ENCODE results near the gene CDH12.

Gene CDH12

GRCh38 chr5:22757776-22758175 lies 95.4 kb downstream of the CDH12 start:
- no peak for DNase-seq

- DNase-seq: no peak
These were observed 99.0 kb downstream of the CDH12 start for GRCh38 chr5:22754155-22754554.

GRCh38 chr5:22751536-22751935 lies 101.6 kb downstream of the CDH12 start:
- no peak for DNase-seq

GRCh38 chr5:22736443-22737003 lies 116.6 kb downstream of the CDH12 start:
- no peak for DNase-seq

GRCh38 chr5:22734907-22735306 lies 118.2 kb downstream of the CDH12 start:
- no peak for DNase-seq

- DNase-seq: no peak
These were observed 124.5 kb downstream of the CDH12 start for GRCh38 chr5:22728610-22729009.

GRCh38 chr5:22722491-22722890 lies 130.7 kb downstream of the CDH12 start:
- DNase-seq: no peak

GRCh38 chr5:22722056-22722455 lies 131.1 kb downstream of the CDH12 start:
- DNase-seq: no peak

- DNase-seq: no peak
These were observed 133.3 kb downstream of the CDH12 start for GRCh38 chr5:22719842-22720241.

- no peak for DNase-seq
These were observed 142.5 kb downstream of the CDH12 start for GRCh38 chr5:22710660-22711059.

GRCh38 chr5:22709743-22710142 lies 143.4 kb downstream of the CDH12 start:
- no peak for DNase-seq

- DNase-seq: no peak
These were observed 144.3 kb downstream of the CDH12 start for GRCh38 chr5:22708770-22709328.

- DNase-seq: no peak
These were observed 146.2 kb downstream of the CDH12 start for GRCh38 chr5:22706901-22707300.

- DNase-seq: no peak
These were observed 153.8 kb downstream of the CDH12 start for GRCh38 chr5:22699319-22699718.

- DNase-seq: no peak
These were observed 160.0 kb downstream of the CDH12 start for GRCh38 chr5:22693121-22693520.

GRCh38 chr5:22683050-22683449 lies 170.1 kb downstream of the CDH12 start:
- no peak for DNase-seq

- no peak for DNase-seq
These were observed 174.3 kb downstream of the CDH12 start for GRCh38 chr5:22678886-22679285.

GRCh38 chr5:22673131-22673530 lies 180.0 kb downstream of the CDH12 start:
- no peak for DNase-seq

GRCh38 chr5:22669345-22669744 lies 183.8 kb downstream of the CDH12 start:
- no peak for DNase-seq

- DNase-seq: no peak
These were observed 187.3 kb downstream of the CDH12 start for GRCh38 chr5:22665801-22666200.

GRCh38 chr5:22663134-22663533 lies 190.0 kb downstream of the CDH12 start:
- DNase-seq: no peak

GRCh38 chr5:22662391-22662790 lies 190.8 kb downstream of the CDH12 start:
- DNase-seq: no peak

- DNase-seq: no peak
These were observed 201.8 kb downstream of the CDH12 start for GRCh38 chr5:22651355-22651754.

GRCh38 chr5:22650511-22650910 lies 202.6 kb downstream of the CDH12 start:
- DNase-seq: no peak

GRCh38 chr5:22649074-22649473 lies 204.1 kb downstream of the CDH12 start:
- DNase-seq: no peak

All from activated CD4-positive, alpha-beta T cell treated with anti-CD3 and anti-CD28 coated beads for 4 hours (primary cell).